Retinal pigment epithelial cell (primary cell): ENCODE data around the gene C17orf78.
"Not testable (repeated sequence)": the region's sequence is repeated elsewhere in the genome, so short reads cannot be mapped to it uniquely, and the experiment has no call there.

Experiments
- DNase-seq: peaks from one replicate; pipeline ENCODE4 v3.0.0-alpha.2; 2010; ENCODE audit warnings: low read depth
- H3K4me3 ChIP-seq: 2 replicates; pipeline ENCODE4 v1.5.1; 2011; ENCODE audit warnings: mild to moderate bottlenecking, low read length, control low read depth, moderate library complexity
- CTCF ChIP-seq: conservative IDR thresholded peaks from 2 replicates; pipeline ENCODE4 v1.5.1; 2011; ENCODE audit warnings: low read depth, low read length, control low read depth, inconsistent platforms

Gene C17orf78

DNA sequence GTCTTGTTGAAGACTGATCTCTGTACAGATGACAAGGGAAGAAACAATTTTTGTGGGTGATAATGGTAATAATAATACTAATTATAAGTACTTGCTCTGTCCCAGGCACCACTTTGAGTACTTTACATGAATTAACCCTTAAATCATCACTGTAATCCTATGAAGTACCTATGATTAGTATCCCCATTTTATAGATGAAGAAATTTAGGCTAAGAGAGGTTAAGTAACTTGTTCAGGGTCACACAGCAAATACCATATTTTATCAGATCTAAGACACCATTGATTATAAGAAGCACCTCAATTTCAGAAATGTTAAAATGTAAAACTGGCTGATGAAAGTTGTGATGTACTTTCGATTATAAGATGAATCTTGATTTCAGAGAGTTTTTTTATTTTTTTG, 49.5 kb downstream of the C17orf78 start:
- TF ChIP-seq CTCF = no peak
- DNase-seq = no peak
- H3K4me3 ChIP-seq = no peak overlapping the region

DNA sequence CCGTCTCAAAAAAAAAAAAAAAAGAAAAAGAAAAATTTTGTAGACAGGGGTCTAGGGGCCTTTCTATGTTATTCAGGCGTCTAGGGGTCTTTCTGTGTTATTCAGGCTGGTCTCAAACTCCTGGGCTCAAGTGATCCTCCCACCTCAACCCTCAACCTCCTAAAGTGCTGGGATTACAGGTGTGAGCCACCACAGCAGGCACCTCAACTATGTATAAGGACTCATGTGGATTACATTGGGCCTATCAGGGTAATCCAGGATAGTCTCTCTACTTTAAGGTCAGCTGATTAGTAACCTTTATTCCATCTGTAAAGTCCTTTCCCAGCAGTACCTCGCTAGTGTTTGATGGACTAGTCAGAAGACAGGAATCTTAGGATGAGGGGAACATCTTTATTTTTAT, 53.3 kb downstream of the C17orf78 start:
- H3K4me3 ChIP-seq = no peak overlapping the region
- TF ChIP-seq CTCF = no peak
- no peak for DNase-seq

DNA sequence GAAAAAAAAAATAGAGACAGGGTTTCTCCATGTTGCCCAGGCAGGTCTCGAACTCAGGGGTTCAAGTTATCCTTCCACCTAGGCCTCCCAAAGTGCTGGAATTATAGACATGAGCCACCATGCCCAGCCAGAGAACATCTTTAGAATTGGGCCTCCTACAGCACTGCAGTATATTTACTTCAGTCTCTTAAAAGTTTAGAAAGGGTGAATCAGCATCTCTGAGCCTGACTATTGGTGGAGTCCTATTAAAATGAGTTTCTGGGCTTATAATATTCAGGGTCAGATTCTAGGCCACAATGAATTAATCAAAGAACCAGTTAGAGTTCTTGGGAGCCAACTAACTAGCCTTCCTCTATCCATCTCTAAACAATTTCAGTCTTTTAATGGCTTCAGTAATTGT, 53.7 kb downstream of the C17orf78 start:
- no peak for TF ChIP-seq CTCF
- no peak overlapping the region for H3K4me3 ChIP-seq
- no peak for DNase-seq

- DNase-seq = no peak
- TF ChIP-seq CTCF = no peak
- no peak overlapping the region for H3K4me3 ChIP-seq
Measured at GRCh38 chr17:37430051-37430627, 54.4 kb downstream of the C17orf78 start.

DNA sequence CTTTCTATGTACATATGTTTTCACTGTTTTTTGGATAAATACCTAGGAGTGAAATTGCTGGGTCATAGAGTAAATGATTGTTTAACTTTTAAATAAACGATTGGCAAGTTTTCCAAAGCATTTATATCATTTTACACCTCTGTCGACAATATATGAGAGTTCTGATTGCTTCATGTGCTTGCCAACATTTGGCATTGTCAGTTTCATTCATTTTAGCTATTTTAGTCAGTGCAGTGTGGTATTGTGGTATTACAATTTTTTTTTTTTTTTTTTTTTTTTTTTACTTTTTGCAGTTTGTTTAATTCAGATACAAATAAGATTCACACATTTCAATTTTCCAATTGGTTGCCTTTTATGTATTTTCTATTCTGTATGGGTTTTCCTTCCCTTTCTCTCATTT, 56.9 kb downstream of the C17orf78 start:
- DNase-seq = no peak
- H3K4me3 ChIP-seq = no peak overlapping the region
- no peak for TF ChIP-seq CTCF

DNA sequence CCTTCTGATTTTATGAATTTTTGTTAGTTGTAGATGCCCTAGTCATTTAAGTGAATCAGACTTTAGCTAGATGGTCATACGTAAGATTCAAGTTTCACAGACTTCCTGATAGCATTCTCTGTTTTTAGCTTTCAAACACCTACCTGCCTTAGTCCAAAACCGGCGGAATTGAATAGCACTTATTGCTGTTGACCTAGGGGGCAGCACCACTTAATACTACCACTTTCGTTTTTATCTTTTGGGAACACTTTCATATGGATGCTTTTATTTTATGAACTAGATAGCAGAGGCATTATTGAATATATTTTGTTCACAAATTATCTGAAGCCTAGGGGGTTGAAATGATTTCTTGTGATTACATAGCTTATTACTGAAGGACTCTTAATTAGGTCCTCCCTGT, 62.4 kb downstream of the C17orf78 start:
- DNase-seq = no peak
- TF ChIP-seq CTCF = peak; percentile 28
- H3K4me3 ChIP-seq = no peak overlapping the region

- no peak overlapping the region for H3K4me3 ChIP-seq
- TF ChIP-seq CTCF = no peak
- no peak for DNase-seq
Measured at GRCh38 chr17:37440424-37440823, 64.6 kb downstream of the C17orf78 start.

DNA sequence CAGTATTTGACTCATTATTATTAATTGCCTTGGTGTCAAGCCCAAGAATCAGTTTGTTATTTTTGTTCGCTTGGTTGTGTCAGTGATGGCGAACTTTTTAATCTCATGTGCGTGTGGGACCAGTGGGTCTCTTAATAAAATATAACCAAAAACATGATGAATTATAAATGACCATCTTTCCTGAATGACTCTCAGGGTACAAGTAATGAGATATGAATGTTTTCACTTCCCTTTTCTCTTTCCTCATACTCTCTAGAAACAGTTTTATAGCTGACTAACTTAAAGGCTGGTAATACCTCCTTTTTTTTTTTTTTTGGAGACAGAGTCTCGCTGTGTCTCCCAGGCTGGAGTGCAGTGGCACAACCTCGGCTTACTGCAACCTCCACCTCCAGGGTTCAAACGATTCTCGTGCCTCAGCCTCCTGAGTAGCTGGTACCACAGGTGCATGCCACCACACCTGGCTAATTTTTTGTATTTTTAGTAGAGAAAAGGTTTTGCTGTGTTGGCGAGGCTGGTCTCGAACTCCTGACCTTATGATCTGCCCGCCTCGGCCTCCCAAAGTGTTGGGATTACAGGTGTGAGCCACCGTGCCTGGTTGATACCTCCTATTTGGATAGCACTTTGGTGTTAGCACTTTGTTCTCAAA, 65.7 kb downstream of the C17orf78 start:
- H3K4me3 ChIP-seq, DNase-seq: not testable (repeated sequence)
